HEK293 (cell line): Measurements from ENCODE around the gene SH3TC1.

Experiments used
- CTCF ChIA-PET: fragments of 350-600 bp; formaldehyde crosslinking; extraction: SDS; loops from one replicate; lab custom pipeline; 2021; ENCODE audit warnings: antibody characterized with exemption; lab: Yijun Ruan, JAX
- POLR2A ChIA-PET: fragments of 300-600 bp; formaldehyde crosslinking; extraction: SDS; loops from one replicate; lab custom pipeline; 2020; ENCODE audit warnings: antibody characterized with exemption, inconsistent platforms; lab: Yijun Ruan, JAX
- H3K27ac ChIP-seq: fragments of 200-500 bp; sonication (Bioruptor generic); 2 replicates; pipeline ENCODE4 v1.5.1; 2014; ENCODE audit warnings: low read depth, low read length, control low read depth, inconsistent platforms; ENCODE audit errors: extremely low read depth
- H3K36me3 ChIP-seq, 2 experiments: fragments of 200-500 bp in 1 of 2; sonication (Bioruptor generic) in 1 of 2; 1 replicate in 1 of 2; 2 replicates in 1 of 2; pipeline ENCODE4 v1.5.1; 2014 to 2017; ENCODE audit warnings: inconsistent platforms in 2 of 2, low read length in 2 of 2; ENCODE audit not compliant: control insufficient read depth in 2 of 2, insufficient read depth in 1 of 2
- H3K4me1 ChIP-seq: fragments of 200-500 bp; sonication (Bioruptor generic); 2 replicates; pipeline ENCODE4 v1.5.1; 2014; ENCODE audit warnings: mild to moderate bottlenecking, low read length, inconsistent platforms; ENCODE audit not compliant: control insufficient read depth, insufficient read depth
- H3K4me3 ChIP-seq: 2 replicates; pipeline ENCODE4 v1.5.1; 2011; ENCODE audit warnings: low read depth, mild to moderate bottlenecking, control low read depth, low read length, moderate library complexity
- H3K9me3 ChIP-seq: fragments of 200-500 bp; sonication (Bioruptor generic); 2 replicates; pipeline ENCODE4 v1.5.1; 2014; ENCODE audit warnings: low read depth, low read length, inconsistent platforms; ENCODE audit not compliant: control insufficient read depth, insufficient read depth
- GLI2 ChIP-seq: fragments of 450-650 bp; formaldehyde crosslinking; IDR thresholded peaks from 2 replicates; pipeline ENCODE4; 2017; ENCODE audit warnings: missing biosample characterization, missing genetic modification characterization, low read depth, borderline replicate concordance
- KLF7 ChIP-seq: fragments of 450-650 bp; formaldehyde crosslinking; IDR thresholded peaks from 2 replicates; pipeline ENCODE4 v1.5.1; 2016; ENCODE audit warnings: missing biosample characterization, missing genetic modification characterization, borderline replicate concordance
- MEIS1 ChIP-seq: sonication (generic); formaldehyde crosslinking; IDR thresholded peaks from 2 replicates; pipeline ENCODE4 v1.8.1; 2022; ENCODE audit warnings: missing genetic modification reagents, mild to moderate bottlenecking, borderline replicate concordance
- PBX3 ChIP-seq: sonication (generic); formaldehyde crosslinking; IDR thresholded peaks from 2 replicates; pipeline ENCODE4 v1.8.1; 2022; ENCODE audit warnings: mild to moderate bottlenecking, moderate library complexity, missing genetic modification reagents
- SALL2 ChIP-seq: fragments of 450-650 bp; formaldehyde crosslinking; IDR thresholded peaks from 2 replicates; pipeline ENCODE4 v1.5.0; 2017; ENCODE audit warnings: missing biosample characterization, mild to moderate bottlenecking, missing genetic modification characterization, borderline replicate concordance
- SP3 ChIP-seq: fragments of 450-650 bp; formaldehyde crosslinking; IDR thresholded peaks from 2 replicates; pipeline ENCODE4 v1.5.1; 2016; ENCODE audit warnings: missing biosample characterization, missing genetic modification characterization
- YY2 ChIP-seq: fragments of 450-650 bp; formaldehyde crosslinking; IDR thresholded peaks from 2 replicates; pipeline ENCODE4 v1.5.1; 2016; ENCODE audit warnings: missing biosample characterization, missing genetic modification characterization
- ZIC2 ChIP-seq: fragments of 450-650 bp; formaldehyde crosslinking; IDR thresholded peaks from 2 replicates; pipeline ENCODE4 v1.5.1; 2016; ENCODE audit warnings: missing biosample characterization, missing genetic modification characterization
- ZNF138 ChIP-seq: fragments of 450-650 bp; formaldehyde crosslinking; IDR thresholded peaks from 2 replicates; pipeline ENCODE4 v1.5.1; 2016; ENCODE audit warnings: missing biosample characterization, missing genetic modification characterization, borderline replicate concordance
- ZNF16 ChIP-seq: fragments of 450-650 bp; formaldehyde crosslinking; IDR thresholded peaks from 2 replicates; pipeline ENCODE4 v1.5.1; 2016; ENCODE audit warnings: low read depth, missing biosample characterization, missing genetic modification characterization
- ZNF19 ChIP-seq: fragments of 450-650 bp; formaldehyde crosslinking; IDR thresholded peaks from 2 replicates; pipeline ENCODE4; 2016; ENCODE audit warnings: missing biosample characterization, missing genetic modification characterization, low read depth
- ZNF248 ChIP-seq: fragments of 450-650 bp; formaldehyde crosslinking; IDR thresholded peaks from 2 replicates; pipeline ENCODE4 v1.5.1; 2017; ENCODE audit warnings: missing biosample characterization, missing genetic modification characterization
- ZNF335 ChIP-seq: fragments of 450-650 bp; formaldehyde crosslinking; conservative IDR thresholded peaks from 2 replicates; pipeline ENCODE4 v1.5.1; 2016; ENCODE audit warnings: missing biosample characterization, missing genetic modification characterization
- ZNF366 ChIP-seq: fragments of 450-650 bp; formaldehyde crosslinking; conservative IDR thresholded peaks from 2 replicates; pipeline ENCODE4 v1.5.1; 2016; ENCODE audit warnings: missing biosample characterization, missing genetic modification characterization
- ZNF37A ChIP-seq: fragments of 450-650 bp; IDR thresholded peaks from 2 replicates; pipeline ENCODE4 v1.5.1; 2018; ENCODE audit warnings: missing biosample characterization, missing genetic modification characterization
- ZNF513 ChIP-seq: fragments of 450-650 bp; IDR thresholded peaks from 2 replicates; pipeline ENCODE4 v1.5.1; 2018; ENCODE audit warnings: missing biosample characterization, missing genetic modification characterization
- ZNF521 ChIP-seq: fragments of 450-650 bp; formaldehyde crosslinking; IDR thresholded peaks from 2 replicates; pipeline ENCODE4 v1.5.1; 2017; ENCODE audit warnings: missing biosample characterization, mild to moderate bottlenecking, missing genetic modification characterization
- ZNF530 ChIP-seq: fragments of 450-650 bp; formaldehyde crosslinking; IDR thresholded peaks from 2 replicates; pipeline ENCODE4 v1.5.1; 2016; ENCODE audit warnings: low read depth, missing biosample characterization, missing genetic modification characterization
- ZNF560 ChIP-seq: fragments of 450-650 bp; formaldehyde crosslinking; IDR thresholded peaks from 2 replicates; pipeline ENCODE4 v1.5.1; 2017; ENCODE audit warnings: missing biosample characterization, missing genetic modification characterization, borderline replicate concordance
- ZNF610 ChIP-seq: fragments of 450-650 bp; formaldehyde crosslinking; IDR thresholded peaks from 2 replicates; pipeline ENCODE4 v1.5.1; 2016; ENCODE audit warnings: missing biosample characterization, missing genetic modification characterization, borderline replicate concordance
- ZNF621 ChIP-seq: fragments of 450-650 bp; formaldehyde crosslinking; IDR thresholded peaks from 2 replicates; pipeline ENCODE4 v1.5.1; 2017; ENCODE audit warnings: missing biosample characterization, missing genetic modification characterization
- ZNF623 ChIP-seq: fragments of 450-650 bp; formaldehyde crosslinking; IDR thresholded peaks from 2 replicates; pipeline ENCODE4 v1.5.1; 2016; ENCODE audit warnings: missing biosample characterization, missing genetic modification characterization
- ZNF624 ChIP-seq: fragments of 450-650 bp; formaldehyde crosslinking; IDR thresholded peaks from 2 replicates; pipeline ENCODE4 v1.5.1; 2017; ENCODE audit warnings: missing biosample characterization, missing genetic modification characterization
- ZNF639 ChIP-seq: fragments of 450-650 bp; formaldehyde crosslinking; IDR thresholded peaks from 2 replicates; pipeline ENCODE4 v1.5.1; 2016; ENCODE audit warnings: missing biosample characterization, missing genetic modification characterization
- ZNF792 ChIP-seq: fragments of 450-650 bp; formaldehyde crosslinking; IDR thresholded peaks from 2 replicates; pipeline ENCODE4 v1.5.1; 2016; ENCODE audit warnings: missing biosample characterization, missing genetic modification characterization
- ZNF830 ChIP-seq: fragments of 450-650 bp; IDR thresholded peaks from 2 replicates; pipeline ENCODE4 v1.5.0; 2018; ENCODE audit warnings: missing biosample characterization, missing genetic modification characterization, low read depth, mild to moderate bottlenecking, moderate library complexity
- ZSCAN30 ChIP-seq: fragments of 450-650 bp; IDR thresholded peaks from 2 replicates; pipeline ENCODE4 v1.5.1; 2018; ENCODE audit warnings: missing biosample characterization, mild to moderate bottlenecking, missing genetic modification characterization, moderate library complexity

Gene SH3TC1

DNA sequence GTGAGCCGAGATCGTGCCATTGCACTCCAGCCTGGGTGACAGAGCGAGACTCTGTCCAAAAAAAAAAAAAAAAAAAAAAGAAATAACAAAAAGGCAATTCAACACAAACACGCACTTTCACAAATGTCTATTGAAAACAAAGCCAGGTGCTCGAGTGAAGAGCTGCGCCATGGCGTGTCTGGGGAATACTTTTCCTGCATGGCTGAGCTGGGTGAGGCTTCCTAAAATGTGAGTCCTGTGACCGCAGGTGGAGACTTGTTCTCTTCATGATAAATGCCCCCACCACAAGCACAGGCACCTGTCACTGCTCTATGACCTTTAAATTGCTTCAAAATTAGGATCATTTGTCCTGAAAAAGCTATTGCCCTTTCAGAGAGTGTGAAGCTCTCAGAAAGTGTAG, 36.5 kb upstream of the SH3TC1 start (continued):
- no peak for TF ChIP-seq ZNF830 (tag by site-specific recombination)

- H3K27ac ChIP-seq, result no peak overlapping the region
- H3K36me3 ChIP-seq, result no peaks in the 10 kb centered on the region
- H3K9me3 ChIP-seq, result no peaks in the 10 kb centered on the region
- H3K4me3 ChIP-seq, result no peak overlapping the region
- ChIA-PET POLR2A (no interaction called here), CTCF (no interaction called here)
- H3K4me1 ChIP-seq, result no peaks in the 10 kb centered on the region
- TF ChIP-seq ZNF16, result no peak
- no peak for TF ChIP-seq ZIC2 (tag by site-specific recombination)
- TF ChIP-seq ZNF610 (tag by site-specific recombination), result no peak
- no peak for TF ChIP-seq ZNF792 (tag by site-specific recombination)
- no peak for TF ChIP-seq ZNF366 (tag by site-specific recombination)
- no peak for TF ChIP-seq ZNF560 (tag by site-specific recombination)
- TF ChIP-seq YY2 (tag by site-specific recombination), result no peak
- no peak for TF ChIP-seq ZSCAN30 (tag by site-specific recombination)
- no peak for TF ChIP-seq ZNF19 (tag by site-specific recombination)
Observed at GRCh38 chr4:8163026-8163425, 36.1 kb upstream of the SH3TC1 start.

GRCh38 chr4:8163436-8164193, 35.5 kb upstream of the SH3TC1 start:
- no peaks in the 10 kb centered on the region for H3K4me1 ChIP-seq
- no peaks in the 10 kb centered on the region for H3K9me3 ChIP-seq
- H3K4me3 ChIP-seq, result no peak overlapping the region
- H3K36me3 ChIP-seq, result no peaks in the 10 kb centered on the region
- CTCF ChIA-PET, result no interaction called here
- TF ChIP-seq ZNF639 (no peak), SALL2 (tag by site-specific recombination) (no peak), GLI2 (tag by site-specific recombination) (no peak), ZNF335 (tag by site-specific recombination) (no peak), SP3 (tag by site-specific recombination) (no peak), PBX3 (CRISPR knock-in tag) (no peak), ZNF621 (no peak), ZNF521 (tag by site-specific recombination) (no peak), ZNF623 (no peak), ZNF513 (tag by site-specific recombination) (no peak), ZNF37A (no peak), ZNF138 (tag by site-specific recombination) (no peak), ZNF248 (tag by site-specific recombination) (no peak), ZNF624 (no peak), KLF7 (tag by site-specific recombination) (no peak), MEIS1 (CRISPR knock-in tag) (no peak), ZNF530 (no peak)
- TF ChIP-seq, all 188 proteins: peak for 0
- H3K27ac ChIP-seq, result no peak overlapping the region
- POLR2A ChIA-PET, result no interaction called here
